Naive thymus-derived CD4-positive, alpha-beta T cell (primary cell): Measurements from ENCODE around the gene BMP7. TPM values are rescaled to one million over a fixed set of nuclear protein-coding genes. Genes with fewer than 3 reads are reported as not detected.

ENCODE experiments used
- ATAC-seq: fragments of 150-1000 bp; cut with Tn5 transposase; 2 replicates; pipeline ENCODE4 v1.10.0; 2021; ENCODE audit warnings: mild to moderate bottlenecking, moderate library complexity
- CTCF ChIA-PET: fragments of 350-600 bp; sonication (Branson Sonifier 250); formaldehyde crosslinking; loops from one replicate; lab custom pipeline; 2021; ENCODE audit warnings: antibody characterized with exemption; lab: Charles Lee
- POLR2A ChIA-PET: fragments of 350-600 bp; sonication (Branson Sonifier 250); formaldehyde crosslinking; loops from one replicate; lab custom pipeline; 2021; ENCODE audit warnings: antibody characterized with exemption, inconsistent platforms; lab: Charles Lee
- DNase-seq, 9 donors: peaks; one replicate each; pipeline versions ENCODE4 v3.0.0 to v3.0.0-alpha.2; 2020 to 2022; ENCODE audit warnings: mixed read lengths in 1 of 9
- H3K27ac ChIP-seq: one replicate; pipeline ENCODE4 v1.7.0; 2013; ENCODE audit warnings: mild to moderate bottlenecking, low read depth, low read length, moderate library complexity
- H3K27me3 ChIP-seq, 2 donors: one replicate each; pipeline ENCODE4 v1.7.0; 2013; ENCODE audit warnings: low read length in 2 of 2, mild to moderate bottlenecking in 2 of 2, moderate library complexity in 2 of 2; ENCODE audit not compliant: control insufficient read depth in 2 of 2, insufficient read depth in 2 of 2
- H3K36me3 ChIP-seq, 3 experiments: 1 replicate in 2 of 3; 2 replicates in 1 of 3; pipeline ENCODE4 v1.7.0; 2013; ENCODE audit warnings: low read length in 3 of 3, mild to moderate bottlenecking in 3 of 3, moderate library complexity in 1 of 3; ENCODE audit not compliant: insufficient read depth in 3 of 3, control insufficient read depth in 2 of 3
- H3K4me1 ChIP-seq, 2 donors: one replicate each; pipeline ENCODE4 v1.7.0; 2013; ENCODE audit warnings: low read length in 2 of 2, mild to moderate bottlenecking in 2 of 2, moderate library complexity in 1 of 2; ENCODE audit not compliant: control insufficient read depth in 2 of 2, insufficient read depth in 2 of 2
- H3K4me3 ChIP-seq: 2 replicates; pipeline ENCODE4 v1.7.0; 2013; ENCODE audit warnings: mild to moderate bottlenecking, low read length
- H3K9me3 ChIP-seq, 3 experiments: 1 replicate in 2 of 3; 2 replicates in 1 of 3; pipeline ENCODE4 v1.7.0; 2013; ENCODE audit warnings: low read length in 3 of 3; ENCODE audit not compliant: control insufficient read depth in 2 of 3
- H3K27ac Mint-ChIP-seq, 9 donors: one replicate each; pipeline ENCODE4 v1.8.0; 2020 to 2022; ENCODE audit warnings: mixed read lengths in 9 of 9, mild to moderate bottlenecking in 8 of 9, moderate library complexity in 5 of 9, inconsistent platforms in 2 of 9
- H3K27me3 Mint-ChIP-seq, 5 donors: one replicate each; pipeline ENCODE4 v1.8.0; 2021 to 2022; ENCODE audit warnings: mixed read lengths in 5 of 5, mild to moderate bottlenecking in 1 of 5
- H3K36me3 Mint-ChIP-seq, 5 donors: one replicate each; pipeline ENCODE4 v1.8.0; 2020 to 2022; ENCODE audit warnings: mixed read lengths in 5 of 5, mild to moderate bottlenecking in 3 of 5, inconsistent platforms in 1 of 5
- H3K4me1 Mint-ChIP-seq, 7 donors: one replicate each; pipeline ENCODE4 v1.8.0; 2020 to 2022; ENCODE audit warnings: mixed read lengths in 7 of 7, mild to moderate bottlenecking in 3 of 7, inconsistent platforms in 1 of 7
- H3K4me3 Mint-ChIP-seq, 10 donors: one replicate each; pipeline ENCODE4 v1.8.0; 2020 to 2022; ENCODE audit warnings: mild to moderate bottlenecking in 10 of 10, mixed read lengths in 10 of 10, moderate library complexity in 6 of 10, inconsistent platforms in 2 of 10
- H3K9me3 Mint-ChIP-seq, 11 donors: one replicate each; pipeline ENCODE4 v1.8.0; 2020 to 2022; ENCODE audit warnings: mixed read lengths in 11 of 11, mild to moderate bottlenecking in 4 of 11, inconsistent platforms in 1 of 11, moderate library complexity in 1 of 11
- intact Hi-C, 2 donors: fragments of 100-400 bp; cut with micrococcal nuclease; formaldehyde crosslinking; loops; one replicate each; pipeline ENCODE4 v1.15.1; 2023
- polyA plus RNA-seq, 2 donors: library from polyadenylated mRNA; unstranded; fragments of 300-500 nt; fragmentation: Illumina TruSeq; gene quantifications; one replicate each; pipeline ENCODE4 v1.2.3, GENCODE V29; 2021
- total RNA-seq, 6 experiments: library from RNA in 5 of 6; stranded (reverse) in 5 of 6; gene quantifications; 1 replicate in 5 of 6; 2 replicates in 1 of 6; pipeline ENCODE4 v1.2.3 and lab custom pipeline; 2021 to 2026

BMP7 gene
- total and polyA plus RNA-seq, 7 experiments from 2014 or later = not detected

DNA sequence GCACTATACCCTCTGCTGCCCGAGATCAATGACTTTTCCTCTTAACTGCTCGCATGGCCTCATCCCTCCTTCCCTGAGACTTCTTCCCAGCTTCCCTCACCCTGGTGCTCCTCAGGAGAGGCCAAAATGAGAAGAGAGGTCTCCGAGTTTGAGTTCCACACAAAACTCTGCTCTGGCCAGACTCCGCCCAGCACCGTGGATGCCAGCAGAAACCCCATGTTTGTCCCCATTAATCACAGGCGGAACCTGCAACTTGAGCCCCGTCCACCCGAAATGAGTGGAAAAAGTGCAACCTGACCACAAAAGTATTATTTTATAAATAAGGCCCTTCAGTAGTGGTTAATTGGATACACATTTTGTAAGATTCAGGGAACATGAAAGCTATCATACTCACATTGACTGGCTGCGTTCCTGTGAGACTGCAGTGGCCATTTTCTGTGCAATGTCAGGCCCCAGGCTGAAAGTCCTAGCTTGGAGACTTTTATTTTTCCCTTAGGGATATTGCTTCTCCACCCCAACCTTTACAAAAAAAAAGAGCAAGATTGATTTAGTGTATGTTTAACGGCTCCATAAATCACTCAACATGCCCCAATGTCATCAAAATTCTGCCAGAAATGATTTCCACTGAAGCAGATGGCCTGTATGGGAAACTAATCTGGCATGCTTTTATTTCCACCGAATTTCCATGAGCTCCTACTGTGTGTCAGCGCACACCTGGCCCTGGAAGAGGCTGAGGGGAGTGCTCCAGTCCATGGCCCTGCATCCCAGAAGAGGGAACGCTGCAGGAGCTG lies 134.6 kb downstream of the BMP7 start:
- H3K4me3 Mint-ChIP-seq = no peak overlapping the region
- peaks cover 0 to 2% (median 0%) of the 10 kb centered on the region in 11 donors for H3K9me3 Mint-ChIP-seq
- Histone ChIP-seq H3K27ac (no peak overlapping the region), H3K36me3 (no peaks in the 10 kb centered on the region), H3K4me3 (no peak overlapping the region), H3K27me3 (peaks cover 0 to 4% of the 10 kb centered on the region in 2 donors), H3K4me1 (no peaks in the 10 kb centered on the region), H3K9me3 (no peaks in the 10 kb centered on the region)
- DNase-seq (no peak), ATAC-seq (no peak)
- H3K27ac Mint-ChIP-seq = no peak overlapping the region
- H3K4me1 Mint-ChIP-seq = no peaks in the 10 kb centered on the region
- no peaks in the 10 kb centered on the region for H3K36me3 Mint-ChIP-seq
- peaks cover 8 to 45% (median 36%) of the 10 kb centered on the region in 5 donors for H3K27me3 Mint-ChIP-seq
- POLR2A ChIA-PET = no interaction called here
- intact Hi-C loops = no loop called here
- CTCF ChIA-PET = no interaction called here

- Histone ChIP-seq H3K4me3 (no peak overlapping the region), H3K27ac (no peak overlapping the region), H3K9me3 (no peaks in the 10 kb centered on the region), H3K27me3 (peaks cover 0 to 4% of the 10 kb centered on the region in 2 donors), H3K4me1 (no peaks in the 10 kb centered on the region), H3K36me3 (no peaks in the 10 kb centered on the region)
- Mint-ChIP-seq H3K4me3 (no peak overlapping the region), H3K9me3 (peaks cover 0 to 2% (median 0%) of the 10 kb centered on the region in 11 donors), H3K27ac (no peak overlapping the region), H3K36me3 (no peaks in the 10 kb centered on the region), H3K27me3 (peaks cover 8 to 51% (median 36%) of the 10 kb centered on the region in 5 donors), H3K4me1 (peaks cover 0 to 6% (median 0%) of the 10 kb centered on the region in 7 donors)
- ATAC-seq (no peak), DNase-seq (no peak)
- ChIA-PET POLR2A (no interaction called here), CTCF (no interaction called here)
- intact Hi-C loops = no loop called here
Measured at GRCh38 chr20:57131077-57131476, 135.4 kb downstream of the BMP7 start.

DNA sequence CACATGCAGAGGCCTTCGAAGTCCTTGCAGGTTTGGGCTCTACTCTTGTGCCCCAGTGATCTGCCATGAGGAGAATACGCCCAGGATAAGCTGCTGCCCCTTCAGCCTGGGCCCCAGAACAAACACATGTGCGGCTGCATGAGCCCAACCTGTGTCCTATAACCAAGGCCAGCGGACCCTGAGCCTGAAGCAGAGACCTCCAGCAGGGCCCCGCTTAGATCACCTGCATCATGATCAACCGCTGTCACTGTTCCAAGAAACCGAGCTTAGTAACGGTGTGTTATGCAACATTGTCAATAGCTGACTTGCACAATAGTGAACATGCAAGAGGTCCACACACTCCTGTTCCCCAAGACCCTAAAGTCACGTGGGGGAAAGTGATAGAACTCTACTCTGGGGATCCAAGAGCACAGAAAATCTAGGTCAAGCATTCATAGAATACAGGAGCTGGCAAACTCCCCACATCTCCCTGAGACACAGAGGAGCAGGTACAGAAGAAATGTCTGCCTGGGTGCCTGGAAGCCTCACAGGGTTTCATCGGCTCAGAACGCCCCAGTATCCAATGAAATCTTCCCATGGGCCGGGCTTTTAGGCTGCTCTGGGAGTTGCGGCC lies 136.2 kb downstream of the BMP7 start:
- intact Hi-C loops = no loop called here
- peak overlapping the region in 1 of 9 donors; percentile 13 for H3K27ac Mint-ChIP-seq
- no peak for DNase-seq
- H3K9me3 Mint-ChIP-seq = peaks cover 0 to 4% (median 0%) of the 10 kb centered on the region in 11 donors
- H3K36me3 Mint-ChIP-seq = no peaks in the 10 kb centered on the region
- H3K4me3 ChIP-seq = no peak overlapping the region
- H3K4me1 ChIP-seq = no peaks in the 10 kb centered on the region
- H3K27ac ChIP-seq = no peak overlapping the region
- H3K4me1 Mint-ChIP-seq = peaks cover 0 to 6% (median 0%) of the 10 kb centered on the region in 7 donors
- no peak overlapping the region for H3K4me3 Mint-ChIP-seq
- ATAC-seq = no peak
- peaks cover 0 to 4% of the 10 kb centered on the region in 2 donors for H3K27me3 ChIP-seq
- ChIA-PET POLR2A (no interaction called here), CTCF (no interaction called here)
- H3K27me3 Mint-ChIP-seq = peaks cover 8 to 55% (median 39%) of the 10 kb centered on the region in 5 donors
- H3K9me3 ChIP-seq = no peaks in the 10 kb centered on the region
- no peaks in the 10 kb centered on the region for H3K36me3 ChIP-seq

- Mint-ChIP-seq H3K9me3 (peaks cover 0 to 4% (median 0%) of the 10 kb centered on the region in 11 donors), H3K27ac (no peak overlapping the region), H3K27me3 (peaks cover 6 to 46% (median 39%) of the 10 kb centered on the region in 5 donors), H3K36me3 (no peaks in the 10 kb centered on the region), H3K4me3 (no peak overlapping the region), H3K4me1 (peaks cover 0 to 10% (median 0%) of the 10 kb centered on the region in 7 donors)
- Histone ChIP-seq H3K27ac (no peak overlapping the region), H3K4me3 (no peak overlapping the region), H3K27me3 (peaks cover 0 to 4% of the 10 kb centered on the region in 2 donors), H3K4me1 (no peaks in the 10 kb centered on the region), H3K36me3 (no peaks in the 10 kb centered on the region), H3K9me3 (no peaks in the 10 kb centered on the region)
- CTCF ChIA-PET = no interaction called here
- ATAC-seq (no peak), DNase-seq (no peak)
- intact Hi-C loops = no loop called here
- POLR2A ChIA-PET = no interaction called here
Measured at GRCh38 chr20:57129303-57129702, 137.1 kb downstream of the BMP7 start.

- Mint-ChIP-seq H3K4me3 (no peak overlapping the region), H3K27me3 (peaks cover 3 to 45% (median 32%) of the 10 kb centered on the region in 5 donors), H3K4me1 (peaks cover 0 to 10% (median 0%) of the 10 kb centered on the region in 7 donors), H3K27ac (no peak overlapping the region), H3K36me3 (no peaks in the 10 kb centered on the region), H3K9me3 (peaks cover 0 to 4% (median 0%) of the 10 kb centered on the region in 11 donors)
- H3K27me3 ChIP-seq = no peaks in the 10 kb centered on the region
- intact Hi-C loops = no loop called here
- ChIA-PET POLR2A (no interaction called here), CTCF (no interaction called here)
- no peaks in the 10 kb centered on the region for H3K4me1 ChIP-seq
- no peaks in the 10 kb centered on the region for H3K9me3 ChIP-seq
- H3K4me3 ChIP-seq = no peak overlapping the region
- no peaks in the 10 kb centered on the region for H3K36me3 ChIP-seq
- DNase-seq (no peak), ATAC-seq (no peak)
- H3K27ac ChIP-seq = no peak overlapping the region
Measured at GRCh38 chr20:57128044-57128757, 138.2 kb downstream of the BMP7 start.

DNA sequence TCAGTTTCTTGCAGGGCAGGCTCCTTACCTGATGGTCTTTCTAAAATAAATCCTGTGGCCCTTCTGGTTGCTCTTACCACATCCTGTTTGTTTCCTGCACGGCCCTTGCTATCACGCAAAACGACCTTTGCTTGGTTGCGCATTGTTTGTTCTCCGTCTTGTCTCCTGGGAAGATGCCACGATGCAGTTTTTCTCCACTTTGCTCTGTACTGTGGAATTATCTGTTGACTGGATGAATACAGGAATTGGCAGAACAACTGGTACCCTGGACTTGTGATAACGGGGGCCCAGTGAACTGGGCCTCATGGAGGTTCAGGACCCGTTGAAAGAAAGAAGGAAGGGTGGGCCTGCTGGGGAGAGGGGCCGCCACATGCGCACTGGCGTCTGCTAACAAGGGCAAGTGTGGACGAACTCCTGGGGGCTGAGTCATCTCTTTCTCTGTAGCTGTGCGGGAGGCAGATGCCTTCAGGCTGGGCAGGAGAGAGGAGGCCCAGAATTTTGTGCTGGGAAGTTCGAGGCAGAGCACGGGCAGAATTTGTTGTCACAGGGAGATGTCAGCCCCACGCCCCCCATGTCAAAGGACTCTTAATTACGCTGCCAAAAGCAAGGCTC lies 139.9 kb downstream of the BMP7 start:
- H3K27ac ChIP-seq = no peak overlapping the region
- Mint-ChIP-seq H3K4me1 (peaks cover 0 to 10% (median 0%) of the 10 kb centered on the region in 7 donors), H3K9me3 (peaks cover 0 to 4% (median 0%) of the 10 kb centered on the region in 11 donors), H3K36me3 (no peaks in the 10 kb centered on the region), H3K4me3 (no peak overlapping the region), H3K27me3 (peaks cover 6 to 34% (median 19%) of the 10 kb centered on the region in 5 donors), H3K27ac (no peak overlapping the region)
- intact Hi-C loops = no loop called here
- no peaks in the 10 kb centered on the region for H3K27me3 ChIP-seq
- ATAC-seq = no peak
- no peak for DNase-seq
- POLR2A ChIA-PET = no interaction called here
- no peaks in the 10 kb centered on the region for H3K36me3 ChIP-seq
- CTCF ChIA-PET = no interaction called here
- H3K4me1 ChIP-seq = no peaks in the 10 kb centered on the region
- no peaks in the 10 kb centered on the region for H3K9me3 ChIP-seq
- no peak overlapping the region for H3K4me3 ChIP-seq
